Lung (tissue), 12 donors: ENCODE data around the gene TENM4. TPM values are rescaled to one million over a fixed set of nuclear protein-coding genes. Genes with fewer than 3 reads are reported as not detected.

Experiments
- ATAC-seq: fragments of 200-7000 bp; cut with Tn5 transposase; one replicate; pipeline ENCODE4 v1.9.1; 2020; ENCODE audit warnings: moderate number of reproducible peaks; ENCODE audit not compliant: insufficient read depth, low FRiP score
- DNase-seq, 3 donors: peaks; one replicate each; pipeline ENCODE4 v3.0.0-alpha.2; 2013 to 2017
- H3K27ac ChIP-seq, 2 donors: one replicate each; pipeline ENCODE4 v1.5.1; 2013; ENCODE audit warnings: mild to moderate bottlenecking in 2 of 2, moderate library complexity in 2 of 2, control low read depth in 1 of 2, inconsistent platforms in 1 of 2, low read depth in 1 of 2, low read length in 1 of 2
- H3K27me3 ChIP-seq, 3 donors: one replicate each; pipeline ENCODE4 v1.5.1; 2013; ENCODE audit warnings: low read length in 2 of 3; ENCODE audit not compliant: control insufficient read depth in 3 of 3, insufficient read depth in 3 of 3
- H3K36me3 ChIP-seq, 4 donors: one replicate each; pipeline ENCODE4 v1.5.1; 2013; ENCODE audit warnings: low read length in 4 of 4, mild to moderate bottlenecking in 1 of 4, moderate library complexity in 1 of 4; ENCODE audit not compliant: control insufficient read depth in 4 of 4, insufficient read depth in 4 of 4
- H3K4me1 ChIP-seq, 5 donors: one replicate each; pipeline ENCODE4 v1.5.1; 2013; ENCODE audit warnings: low read length in 5 of 5, mild to moderate bottlenecking in 2 of 5, moderate library complexity in 1 of 5; ENCODE audit not compliant: control insufficient read depth in 5 of 5, insufficient read depth in 5 of 5
- H3K4me3 ChIP-seq: one replicate; pipeline ENCODE4 v1.5.1; 2013; ENCODE audit warnings: mild to moderate bottlenecking, control low read depth, moderate library complexity
- H3K9ac ChIP-seq, 2 donors: one replicate each; pipeline ENCODE4 v1.5.1; 2013; ENCODE audit warnings: low read length in 2 of 2, control low read depth in 1 of 2; ENCODE audit not compliant: insufficient read depth in 1 of 2
- H3K9me3 ChIP-seq, 4 donors: one replicate each; pipeline ENCODE4 v1.5.1; 2013; ENCODE audit warnings: low read length in 3 of 4, mild to moderate bottlenecking in 1 of 4, moderate library complexity in 1 of 4; ENCODE audit not compliant: control insufficient read depth in 4 of 4, insufficient read depth in 3 of 4
- CTCF ChIP-seq: IDR thresholded peaks from 2 replicates; pipeline ENCODE4 v1.5.1; 2012; ENCODE audit warnings: mild to moderate bottlenecking; ENCODE audit errors: control extremely low read depth, extremely low read depth
- WGBS, 2 donors: extraction: QIAGEN DNeasy Blood & Tissue Kit; methylation state at CpG; one replicate each; pipeline ENCODE4 v1.1.7; 2013; 5-methylcytosine and 5-hydroxymethylcytosine counted together
- polyA plus RNA-seq, 2 donors: library from polyadenylated mRNA; stranded (reverse); fragments of 200-250 nt; gene quantifications; one replicate each; pipeline ENCODE4 v1.2.1, GENCODE V29; 2013
- total RNA-seq, 2 donors: library from RNA; depleted of rRNA in 1 of 2; stranded (reverse); fragments of >200 nt in 1 of 2; gene quantifications; one replicate each; pipeline ENCODE4 v1.2.1, GENCODE V29; 2014 to 2021
- donor health status: control.
- donor health status: control.
- donor health status: Bipolar disorder and iron deficiency.
- donor health status: healthy.
- donor health status: DM: yes; HTN: yes; CAD: no.

Gene TENM4
- total and polyA plus RNA-seq, 4 donors, result 0.28 to 16.4 (median 3.2) TPM

GRCh38 chr11:79189601-79190000 lies 251.2 kb downstream of the TENM4 start:
- ATAC-seq (peak; percentile 41), DNase-seq (peak; percentile 24 to 69 (median 33))
- Histone ChIP-seq H3K36me3 (no peaks in the 10 kb centered on the region), H3K4me1 (no peaks in the 10 kb centered on the region), H3K9ac (no peak overlapping the region), H3K27ac (no peak overlapping the region), H3K4me3 (no peak overlapping the region), H3K27me3 (peaks cover 0 to 23% (median 0%) of the 10 kb centered on the region in 3 donors), H3K9me3 (peaks cover 0 to 7% (median 4%) of the 10 kb centered on the region in 4 donors)
- no peak for TF ChIP-seq CTCF
- 69 to 83% methylated on average over 7 of the region's 7 CpGs for WGBS, 2 donors

- Histone ChIP-seq H3K27ac (no peak overlapping the region), H3K4me3 (no peak overlapping the region), H3K36me3 (no peaks in the 10 kb centered on the region), H3K9ac (no peak overlapping the region), H3K27me3 (peaks cover 0 to 23% (median 0%) of the 10 kb centered on the region in 3 donors), H3K9me3 (peaks cover 0 to 7% (median 4%) of the 10 kb centered on the region in 4 donors), H3K4me1 (no peaks in the 10 kb centered on the region)
- TF ChIP-seq CTCF, result no peak
- ATAC-seq (no peak), DNase-seq (no peak)
- 56 to 67% methylated on average over 2 of the region's 2 CpGs for WGBS, 2 donors
Observed at GRCh38 chr11:79189055-79189454, 251.8 kb downstream of the TENM4 start.

GRCh38 chr11:79186669-79187068 lies 254.2 kb downstream of the TENM4 start:
- Histone ChIP-seq H3K9me3 (peaks cover 0 to 7% (median 4%) of the 10 kb centered on the region in 4 donors), H3K27me3 (peaks cover 0 to 28% (median 2%) of the 10 kb centered on the region in 3 donors), H3K4me3 (no peak overlapping the region), H3K27ac (no peak overlapping the region), H3K9ac (no peak overlapping the region), H3K4me1 (no peaks in the 10 kb centered on the region), H3K36me3 (no peaks in the 10 kb centered on the region)
- ATAC-seq (no peak), DNase-seq (no peak)
- 87 to 88% methylated on average over 3 of the region's 3 CpGs for WGBS, 2 donors
- no peak for TF ChIP-seq CTCF

- no peak overlapping the region for H3K4me3 ChIP-seq
- WGBS, 2 donors, result 76 to 83% methylated on average over 1 of the region's 1 CpG
- ATAC-seq (no peak), DNase-seq (no peak)
- H3K27ac ChIP-seq, result no peak overlapping the region
- no peaks in the 10 kb centered on the region for H3K36me3 ChIP-seq
- H3K9me3 ChIP-seq, result peaks cover 0 to 7% (median 4%) of the 10 kb centered on the region in 4 donors
- no peak for TF ChIP-seq CTCF
- H3K4me1 ChIP-seq, result no peaks in the 10 kb centered on the region
- H3K9ac ChIP-seq, result no peak overlapping the region
- H3K27me3 ChIP-seq, result peaks cover 0 to 27% (median 2%) of the 10 kb centered on the region in 3 donors
Observed at GRCh38 chr11:79185351-79185750, 255.5 kb downstream of the TENM4 start.
